Measurements from ENCODE around the gene FECH.

Gene FECH

GRCh38 chr18:57629422-57629821 lies 42.9 kb upstream of the FECH start:
- in situ Hi-C loops (cut with HindIII; ENCODE audit: low sequenced_read_pairs): no loop called here
- peak overlapping the region; percentile 59 for H3K4me3 ChIP-seq (ENCODE audit: low read depth, low read length)
- no peak for DNase-seq (ENCODE audit: low read depth)
- TF ChIP-seq CTCF (IDR thresholded peaks at IDR 0.05; ENCODE audit: low read depth, low read length, missing control alignments): no peak

GRCh38 chr18:57627488-57627887 lies 41.0 kb upstream of the FECH start:
- TF ChIP-seq CTCF (IDR thresholded peaks at IDR 0.05; ENCODE audit: low read depth, low read length, missing control alignments): no peak
- H3K4me3 ChIP-seq (ENCODE audit: low read depth, low read length): no peak overlapping the region
- peak; percentile 50 for DNase-seq (ENCODE audit: low read depth)
- in situ Hi-C loops (cut with HindIII; ENCODE audit: low sequenced_read_pairs): no loop called here

GRCh38 chr18:57624988-57625387 lies 38.5 kb upstream of the FECH start:
- in situ Hi-C loops (cut with HindIII; ENCODE audit: low sequenced_read_pairs): no loop called here
- DNase-seq (ENCODE audit: low read depth): no peak
- no peak for TF ChIP-seq CTCF (IDR thresholded peaks at IDR 0.05; ENCODE audit: low read depth, low read length, missing control alignments)
- no peak overlapping the region for H3K4me3 ChIP-seq (ENCODE audit: low read depth, low read length)

GRCh38 chr18:57621246-57621604 lies 34.7 kb upstream of the FECH start:
- H3K4me3 ChIP-seq (ENCODE audit: low read depth, low read length): peak overlapping the region; percentile 69
- no peak for TF ChIP-seq CTCF (IDR thresholded peaks at IDR 0.05; ENCODE audit: low read depth, low read length, missing control alignments)
- in situ Hi-C loops (cut with HindIII; ENCODE audit: low sequenced_read_pairs): no loop called here
- no peak for DNase-seq (ENCODE audit: low read depth)

- H3K4me3 ChIP-seq (ENCODE audit: low read depth, low read length): no peak overlapping the region
- TF ChIP-seq CTCF (IDR thresholded peaks at IDR 0.05; ENCODE audit: low read depth, low read length, missing control alignments): no peak
- DNase-seq (ENCODE audit: low read depth): no peak
- in situ Hi-C loops (cut with HindIII; ENCODE audit: low sequenced_read_pairs): no loop called here
Observed at GRCh38 chr18:57619876-57620275, 33.4 kb upstream of the FECH start.

- H3K4me3 ChIP-seq (ENCODE audit: low read depth, low read length): no peak overlapping the region
- in situ Hi-C loops (cut with HindIII; ENCODE audit: low sequenced_read_pairs): no loop called here
- no peak for DNase-seq (ENCODE audit: low read depth)
- TF ChIP-seq CTCF (IDR thresholded peaks at IDR 0.05; ENCODE audit: low read depth, low read length, missing control alignments): no peak
Observed at GRCh38 chr18:57618910-57619309, 32.4 kb upstream of the FECH start.

- no peak overlapping the region for H3K4me3 ChIP-seq (ENCODE audit: low read depth, low read length)
- in situ Hi-C loops (cut with HindIII; ENCODE audit: low sequenced_read_pairs): no loop called here
- no peak for TF ChIP-seq CTCF (IDR thresholded peaks at IDR 0.05; ENCODE audit: low read depth, low read length, missing control alignments)
- no peak for DNase-seq (ENCODE audit: low read depth)
Observed at GRCh38 chr18:57603871-57604270, 17.4 kb upstream of the FECH start.

All from astrocyte of the cerebellum (primary cell).